ENCODE results near the gene POU6F2.

- TF ChIP-seq CTCF (conservative IDR thresholded peaks at IDR 0.05; ENCODE audit: low read depth, low read length) (no peak), MXI1 (IDR thresholded peaks at IDR 0.05; ENCODE audit: borderline replicate concordance, low read depth, low read length) (no peak), CEBPB (IDR thresholded peaks at IDR 0.05; ENCODE audit: low read depth, low read length) (no peak), POLR2A (IDR thresholded peaks at IDR 0.05; ENCODE audit: low read depth, low read length) (no peak), NFE2L2 (IDR thresholded peaks at IDR 0.05; ENCODE audit: low read depth, low read length) (no peak), BHLHE40 (IDR thresholded peaks at IDR 0.05; ENCODE audit: low read depth, low read length) (no peak), SMC3 (IDR thresholded peaks at IDR 0.05; ENCODE audit: low read depth, low read length) (no peak), MAFK (IDR thresholded peaks at IDR 0.05; ENCODE audit: low read depth, low read length) (no peak), FOS (IDR thresholded peaks at IDR 0.05; ENCODE audit: low read depth, low read length) (no peak), RCOR1 (IDR thresholded peaks at IDR 0.05; ENCODE audit: insufficient replicate concordance, low read length) (no peak), RFX5 (IDR thresholded peaks at IDR 0.05; ENCODE audit: low read depth, low read length) (no peak), USF2 (IDR thresholded peaks at IDR 0.05; ENCODE audit: low read depth, low read length) (no peak)
Observed at GRCh38 chr7:39017369-39017915, 39.7 kb downstream of the POU6F2 start.

Data from IMR-90 (cell line).